ENCODE results near the gene HDAC9. TPM values are rescaled to one million over a fixed set of nuclear protein-coding genes. Genes with fewer than 3 reads are reported as not detected.

HDAC9 gene
- polyA plus RNA-seq, 1 experiment = 2.1 TPM

DNA sequence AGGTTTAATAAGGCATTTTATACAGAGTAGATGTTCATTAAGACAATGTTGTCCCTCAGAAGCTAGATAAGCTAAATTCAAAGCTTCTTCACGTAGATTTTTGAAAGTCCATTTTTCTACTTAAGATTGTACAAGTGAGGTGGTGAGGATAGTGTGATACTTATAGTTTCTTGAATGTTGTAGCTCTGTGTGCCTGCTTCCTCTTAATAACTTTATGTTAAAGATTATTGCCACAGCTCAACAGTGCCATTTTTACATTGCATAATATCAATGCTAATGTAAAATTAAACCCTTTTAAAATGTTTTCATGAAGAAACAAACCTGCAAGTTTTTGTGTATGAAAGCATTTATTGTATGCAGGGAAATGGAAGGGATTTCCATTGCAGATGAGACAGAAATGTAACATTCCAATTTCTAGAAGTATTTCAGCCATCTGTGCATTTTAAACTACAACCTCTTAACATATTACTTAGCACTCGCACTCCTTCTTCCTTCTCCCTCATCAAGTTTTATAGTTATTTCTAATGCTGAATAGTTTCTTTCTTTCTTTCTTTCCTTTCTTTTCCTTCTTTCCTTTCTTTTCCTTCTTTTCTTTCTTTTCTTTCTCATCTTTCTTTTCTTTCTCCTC lies 409.9 kb downstream of the HDAC9 start:
- POLR2A ChIA-PET = no interaction called here
- Histone ChIP-seq H3K27me3 (ENCODE audit: control insufficient read depth, insufficient read depth, low read length) (no peaks in the 10 kb centered on the region), H3K4me3 (ENCODE audit: low read depth, low read length) (no peak overlapping the region), H3K9me3 (ENCODE audit: control insufficient read depth, insufficient read depth, low read length) (peaks cover 5% of the 10 kb centered on the region; the same call in 1 of the 2 replicates), H3K27ac (ENCODE audit: low read depth, low read length) (no peak overlapping the region)
- no peak for DNase-seq (ENCODE audit: low read depth, low spot score)
- CTCF ChIA-PET = no interaction called here
- TF ChIP-seq, protein P1, sequence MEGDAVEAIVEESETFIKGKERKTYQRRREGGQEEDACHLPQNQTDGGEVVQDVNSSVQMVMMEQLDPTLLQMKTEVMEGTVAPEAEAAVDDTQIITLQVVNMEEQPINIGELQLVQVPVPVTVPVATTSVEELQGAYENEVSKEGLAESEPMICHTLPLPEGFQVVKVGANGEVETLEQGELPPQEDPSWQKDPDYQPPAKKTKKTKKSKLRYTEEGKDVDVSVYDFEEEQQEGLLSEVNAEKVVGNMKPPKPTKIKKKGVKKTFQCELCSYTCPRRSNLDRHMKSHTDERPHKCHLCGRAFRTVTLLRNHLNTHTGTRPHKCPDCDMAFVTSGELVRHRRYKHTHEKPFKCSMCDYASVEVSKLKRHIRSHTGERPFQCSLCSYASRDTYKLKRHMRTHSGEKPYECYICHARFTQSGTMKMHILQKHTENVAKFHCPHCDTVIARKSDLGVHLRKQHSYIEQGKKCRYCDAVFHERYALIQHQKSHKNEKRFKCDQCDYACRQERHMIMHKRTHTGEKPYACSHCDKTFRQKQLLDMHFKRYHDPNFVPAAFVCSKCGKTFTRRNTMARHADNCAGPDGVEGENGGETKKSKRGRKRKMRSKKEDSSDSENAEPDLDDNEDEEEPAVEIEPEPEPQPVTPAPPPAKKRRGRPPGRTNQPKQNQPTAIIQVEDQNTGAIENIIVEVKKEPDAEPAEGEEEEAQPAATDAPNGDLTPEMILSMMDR (IDR thresholded peaks at IDR 0.05; ENCODE audit: low read depth, low read length) = no peak

DNA sequence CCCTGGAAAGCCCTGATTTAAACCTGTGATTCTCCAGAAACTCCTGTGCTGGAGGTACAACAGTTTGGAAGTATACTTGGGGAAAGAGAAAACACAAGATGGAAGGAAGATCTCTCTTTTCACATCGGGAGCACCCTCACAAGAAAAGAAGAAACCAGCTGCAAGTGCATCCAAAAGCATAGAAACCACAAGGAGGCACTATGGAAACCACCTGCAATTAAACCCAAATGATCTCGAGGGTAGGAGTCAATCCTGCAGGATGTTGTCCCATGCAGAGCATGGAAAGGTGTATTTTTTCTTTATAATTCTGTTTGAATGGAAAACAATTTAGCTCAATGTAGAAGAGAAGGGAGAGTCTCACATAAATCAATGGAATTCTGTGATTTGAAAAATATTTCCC lies 411.4 kb downstream of the HDAC9 start:
- H3K4me3 ChIP-seq (ENCODE audit: low read depth, low read length) = no peak overlapping the region
- DNase-seq (ENCODE audit: low read depth, low spot score) = no peak
- ChIA-PET POLR2A (no interaction called here), CTCF (interaction anchor here (1.2 kb wide), 1 partner anchor 10 kb away, joined by 4 read pairs; no protein-coding TSS in a partner anchor)
- H3K9me3 ChIP-seq (ENCODE audit: control insufficient read depth, insufficient read depth, low read length) = peaks cover 5% of the 10 kb centered on the region; the same call in 1 of the 2 replicates
- H3K27me3 ChIP-seq (ENCODE audit: control insufficient read depth, insufficient read depth, low read length) = no peaks in the 10 kb centered on the region
- TF ChIP-seq, protein P1 (IDR thresholded peaks at IDR 0.05; ENCODE audit: low read depth, low read length) = no peak
- no peak overlapping the region for H3K27ac ChIP-seq (ENCODE audit: low read depth, low read length)

DNA sequence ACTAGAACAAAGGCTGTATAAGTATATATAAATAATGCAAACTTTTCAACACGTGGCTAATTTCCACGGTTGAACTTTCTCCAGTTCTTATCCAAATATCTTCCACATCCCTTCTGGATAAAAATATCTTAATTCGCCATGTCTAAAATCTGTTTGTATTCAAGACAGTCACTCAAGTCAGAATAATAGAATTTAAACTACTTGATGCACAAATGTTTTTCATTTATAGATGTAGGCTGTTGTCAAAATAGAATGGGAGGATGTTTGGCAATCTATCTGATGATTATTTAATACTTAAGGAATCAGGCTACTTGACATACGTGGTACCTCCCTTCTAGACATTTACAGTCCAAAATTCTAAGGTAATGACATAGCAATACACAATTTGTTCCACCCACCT lies 417.6 kb downstream of the HDAC9 start:
- Histone ChIP-seq H3K27ac (ENCODE audit: low read depth, low read length) (no peak overlapping the region), H3K9me3 (ENCODE audit: control insufficient read depth, insufficient read depth, low read length) (no peaks in the 10 kb centered on the region), H3K27me3 (ENCODE audit: control insufficient read depth, insufficient read depth, low read length) (no peaks in the 10 kb centered on the region), H3K4me3 (ENCODE audit: low read depth, low read length) (no peak overlapping the region)
- TF ChIP-seq, protein P1 (IDR thresholded peaks at IDR 0.05; ENCODE audit: low read depth, low read length) = no peak
- ChIA-PET CTCF (no interaction called here), POLR2A (no interaction called here)
- DNase-seq (ENCODE audit: low read depth, low spot score) = no peak

DNA sequence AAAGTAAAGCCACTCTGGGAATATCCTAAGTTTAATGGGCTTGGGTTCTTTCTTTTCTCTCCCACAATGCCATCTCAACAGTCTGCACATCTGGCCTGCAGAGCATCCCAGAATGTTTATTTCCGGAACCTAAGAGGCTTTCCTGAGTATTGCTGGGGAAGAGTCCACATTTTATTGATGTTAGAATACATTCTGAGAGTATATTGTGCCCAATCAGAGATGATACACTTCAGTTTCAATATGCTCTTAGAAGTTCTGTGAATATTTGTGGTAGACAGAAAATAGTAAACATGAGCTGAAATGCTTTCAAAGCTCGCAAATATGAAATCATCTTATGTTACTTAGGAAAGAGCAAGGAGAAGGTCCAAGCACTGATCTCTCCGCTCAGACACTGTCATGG lies 421.3 kb downstream of the HDAC9 start:
- Histone ChIP-seq H3K27me3 (ENCODE audit: control insufficient read depth, insufficient read depth, low read length) (no peaks in the 10 kb centered on the region), H3K4me3 (ENCODE audit: low read depth, low read length) (no peak overlapping the region), H3K9me3 (ENCODE audit: control insufficient read depth, insufficient read depth, low read length) (no peaks in the 10 kb centered on the region), H3K27ac (ENCODE audit: low read depth, low read length) (no peak overlapping the region)
- TF ChIP-seq, protein P1 (IDR thresholded peaks at IDR 0.05; ENCODE audit: low read depth, low read length) = no peak
- POLR2A ChIA-PET = no interaction called here
- no peak for DNase-seq (ENCODE audit: low read depth, low spot score)
- CTCF ChIA-PET = no interaction called here

DNA sequence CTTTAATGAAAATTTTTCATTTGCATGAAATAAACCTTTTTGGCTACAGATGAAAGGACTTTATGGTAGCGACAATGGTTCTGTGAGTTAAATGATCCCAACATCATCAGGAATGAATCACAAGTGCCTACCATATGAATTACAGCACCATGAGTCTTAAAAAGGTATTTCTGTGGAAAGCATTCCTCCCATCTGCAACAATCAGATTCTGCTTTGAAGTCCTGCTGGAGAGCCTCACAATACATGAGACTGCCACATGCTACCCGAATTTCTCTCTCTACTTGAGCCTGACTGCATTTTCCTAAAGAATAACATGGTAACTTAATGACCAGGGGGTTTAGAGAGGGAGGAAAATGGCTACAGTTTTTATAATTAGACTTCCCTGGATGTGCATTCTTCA lies 431.6 kb downstream of the HDAC9 start:
- H3K27ac ChIP-seq (ENCODE audit: low read depth, low read length) = no peak overlapping the region
- H3K9me3 ChIP-seq (ENCODE audit: control insufficient read depth, insufficient read depth, low read length) = no peaks in the 10 kb centered on the region
- TF ChIP-seq, protein P1 (IDR thresholded peaks at IDR 0.05; ENCODE audit: low read depth, low read length) = no peak
- ChIA-PET CTCF (no interaction called here), POLR2A (no interaction called here)
- DNase-seq (ENCODE audit: low read depth, low spot score) = peak; percentile 18
- no peaks in the 10 kb centered on the region for H3K27me3 ChIP-seq (ENCODE audit: control insufficient read depth, insufficient read depth, low read length)
- H3K4me3 ChIP-seq (ENCODE audit: low read depth, low read length) = no peak overlapping the region

Measured in AG04450 (cell line).